Colonic mucosa (tissue), 4 donors: Measurements from ENCODE around the gene SRGAP1. TPM values are rescaled to one million over a fixed set of nuclear protein-coding genes. Genes with fewer than 3 reads are reported as not detected.

ENCODE experiments used
- DNase-seq: peaks from one replicate; pipeline ENCODE4 v3.0.0-alpha.2; 2020
- H3K27ac ChIP-seq: fragments of 200-600 bp; one replicate; pipeline ENCODE4 v1.8.0; 2021
- H3K27me3 ChIP-seq: fragments of 200-600 bp; one replicate; pipeline ENCODE4 v1.8.0; 2021
- H3K36me3 ChIP-seq: fragments of 200-600 bp; one replicate; pipeline ENCODE4 v1.8.0; 2021
- H3K4me1 ChIP-seq: fragments of 200-600 bp; one replicate; pipeline ENCODE4 v1.8.0; 2021; ENCODE audit warnings: mild to moderate bottlenecking
- H3K4me3 ChIP-seq: fragments of 200-600 bp; one replicate; pipeline ENCODE4 v1.8.0; 2021
- H3K9ac ChIP-seq, 2 donors: one replicate each; pipeline ENCODE4 v1.7.0; 2013; ENCODE audit warnings: control low read depth in 2 of 2, low read depth in 2 of 2, low read length in 2 of 2
- H3K9me3 ChIP-seq: fragments of 200-600 bp; one replicate; pipeline ENCODE4 v1.8.0; 2021
- intact Hi-C: fragments of 100-400 bp; cut with DNase I; formaldehyde crosslinking; loops from one replicate; pipeline ENCODE4 v1.14.1; 2022
- total RNA-seq, 2 donors: library from RNA; stranded (reverse); fragmentation: NEBNext Ultra II Directional in 1 of 2; extraction: Animal tissue kit (Norgen Biotek cat#: 25700) in 1 of 2; gene quantifications; one replicate each; pipeline ENCODE4 v1.2.1, GENCODE V29; 2021
- TF ChIP-seq, protein P1 (sequence below): fragments of 200-600 bp; IDR thresholded peaks from one replicate; pipeline ENCODE4 v1.8.0; 2022; ENCODE audit warnings: antibody characterized with exemption, mild to moderate bottlenecking
- donor health status: healthy.
- donor health status: DM: no; HTN: no; CAD: no.
- donor health status: DM: no; HTN: no; CAD: no.

Gene SRGAP1
- total RNA-seq, 2 donors from 2014 or later = 8.7 to 9.8 TPM

DNA sequence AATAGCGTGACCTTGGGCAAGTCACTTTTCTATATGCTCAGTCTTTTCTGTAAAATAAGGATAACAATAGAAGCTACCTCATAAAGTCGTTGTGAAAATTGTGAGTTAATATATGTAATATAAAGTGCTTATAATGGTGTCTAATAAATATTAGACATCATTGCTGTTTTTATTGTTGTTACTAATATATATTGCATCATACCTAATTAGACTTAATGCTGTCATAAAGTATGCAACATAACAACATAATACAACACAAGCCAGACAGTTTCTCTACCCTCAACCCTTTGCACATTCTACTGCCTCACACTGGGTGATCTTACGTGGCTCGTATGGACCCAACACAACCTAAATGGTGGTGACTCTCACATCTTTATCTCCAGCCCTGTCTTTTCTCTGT is 240.7 kb downstream of the SRGAP1 start:
- intact Hi-C loops = loop anchor here (10.0 kb wide), 1 partner anchor 240 kb away; the partner anchor contains the start of gene SRGAP1
- Histone ChIP-seq H3K4me3 (no peak overlapping the region), H3K27me3 (no peaks in the 10 kb centered on the region), H3K9me3 (no peaks in the 10 kb centered on the region), H3K4me1 (peaks cover 6% of the 10 kb centered on the region), H3K9ac (no peak overlapping the region), H3K27ac (no peak overlapping the region), H3K36me3 (no peaks in the 10 kb centered on the region)
- DNase-seq = no peak
- TF ChIP-seq, protein P1, sequence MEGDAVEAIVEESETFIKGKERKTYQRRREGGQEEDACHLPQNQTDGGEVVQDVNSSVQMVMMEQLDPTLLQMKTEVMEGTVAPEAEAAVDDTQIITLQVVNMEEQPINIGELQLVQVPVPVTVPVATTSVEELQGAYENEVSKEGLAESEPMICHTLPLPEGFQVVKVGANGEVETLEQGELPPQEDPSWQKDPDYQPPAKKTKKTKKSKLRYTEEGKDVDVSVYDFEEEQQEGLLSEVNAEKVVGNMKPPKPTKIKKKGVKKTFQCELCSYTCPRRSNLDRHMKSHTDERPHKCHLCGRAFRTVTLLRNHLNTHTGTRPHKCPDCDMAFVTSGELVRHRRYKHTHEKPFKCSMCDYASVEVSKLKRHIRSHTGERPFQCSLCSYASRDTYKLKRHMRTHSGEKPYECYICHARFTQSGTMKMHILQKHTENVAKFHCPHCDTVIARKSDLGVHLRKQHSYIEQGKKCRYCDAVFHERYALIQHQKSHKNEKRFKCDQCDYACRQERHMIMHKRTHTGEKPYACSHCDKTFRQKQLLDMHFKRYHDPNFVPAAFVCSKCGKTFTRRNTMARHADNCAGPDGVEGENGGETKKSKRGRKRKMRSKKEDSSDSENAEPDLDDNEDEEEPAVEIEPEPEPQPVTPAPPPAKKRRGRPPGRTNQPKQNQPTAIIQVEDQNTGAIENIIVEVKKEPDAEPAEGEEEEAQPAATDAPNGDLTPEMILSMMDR = no peak

DNA sequence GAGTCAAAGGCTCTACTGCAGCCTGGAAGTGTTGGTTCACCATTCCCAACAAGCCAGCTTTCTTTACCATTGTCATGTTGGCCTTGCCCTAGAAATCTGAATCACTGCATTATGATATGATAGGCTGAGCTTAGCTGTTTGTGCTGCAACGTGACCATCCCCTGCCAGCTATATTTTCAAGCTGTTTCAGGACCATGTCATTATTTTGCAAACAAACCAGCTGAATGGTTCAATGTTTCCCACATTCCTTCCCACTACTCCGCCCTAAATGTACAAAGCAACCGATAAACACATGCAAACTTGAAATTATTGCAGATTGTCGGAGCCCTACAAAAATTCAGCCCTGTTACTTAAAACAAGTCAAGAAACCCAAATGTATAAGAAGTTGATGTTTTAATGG is 241.5 kb downstream of the SRGAP1 start:
- no peak overlapping the region for H3K9ac ChIP-seq
- no peaks in the 10 kb centered on the region for H3K36me3 ChIP-seq
- H3K4me3 ChIP-seq = no peak overlapping the region
- intact Hi-C loops = loop anchor here (10.0 kb wide), 1 partner anchor 241 kb away; the partner anchor contains the start of gene SRGAP1
- no peak overlapping the region for H3K27ac ChIP-seq
- peaks cover 5% of the 10 kb centered on the region for H3K4me1 ChIP-seq
- no peak for DNase-seq
- TF ChIP-seq, protein P1 = no peak
- no peaks in the 10 kb centered on the region for H3K9me3 ChIP-seq
- no peaks in the 10 kb centered on the region for H3K27me3 ChIP-seq

DNA sequence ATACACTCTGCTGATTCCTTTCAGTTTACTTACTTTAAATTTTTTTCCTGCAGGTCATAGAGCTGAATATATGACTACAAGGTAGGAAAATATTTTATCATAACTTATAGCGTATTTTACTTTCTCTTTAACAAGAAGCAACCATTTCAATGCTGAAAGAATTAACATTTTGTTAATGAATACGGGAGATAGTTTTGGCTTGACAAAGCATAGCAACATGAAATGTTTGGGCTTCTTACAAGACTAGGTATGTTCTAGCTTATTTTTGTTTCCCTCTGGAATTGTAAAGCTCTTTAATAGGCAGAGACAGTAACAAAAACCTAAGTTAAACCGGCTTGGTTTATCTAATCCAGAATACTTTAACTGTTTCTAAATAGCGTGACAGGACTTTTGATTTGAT is 242.4 kb downstream of the SRGAP1 start:
- intact Hi-C loops = loop anchor here (10.0 kb wide), 1 partner anchor 242 kb away; the partner anchor contains the start of gene SRGAP1
- no peak for DNase-seq
- Histone ChIP-seq H3K36me3 (no peaks in the 10 kb centered on the region), H3K4me1 (no peaks in the 10 kb centered on the region), H3K27ac (no peak overlapping the region), H3K27me3 (no peaks in the 10 kb centered on the region), H3K9me3 (no peaks in the 10 kb centered on the region), H3K4me3 (no peak overlapping the region), H3K9ac (no peak overlapping the region)
- TF ChIP-seq, protein P1 = no peak

DNA sequence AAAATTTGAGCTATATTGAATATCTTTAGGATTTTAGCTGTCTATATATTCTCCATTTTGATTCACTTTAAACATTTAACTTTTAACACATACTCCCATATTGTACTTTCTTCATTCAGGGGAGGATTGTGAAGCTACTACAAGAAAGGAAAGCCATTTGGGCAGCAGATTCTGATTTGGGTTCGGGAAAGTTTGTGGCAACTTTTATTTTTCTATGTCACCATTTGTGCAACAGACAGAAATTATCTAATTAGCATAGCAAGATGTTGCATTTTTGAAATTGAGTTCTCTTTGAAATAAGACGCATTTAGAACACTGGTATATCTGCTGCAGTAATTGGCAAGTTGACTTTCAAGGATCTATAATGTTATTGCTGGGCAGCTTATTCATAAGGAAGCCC is 243.3 kb downstream of the SRGAP1 start:
- H3K36me3 ChIP-seq = no peaks in the 10 kb centered on the region
- no peak for DNase-seq
- no peak overlapping the region for H3K27ac ChIP-seq
- no peaks in the 10 kb centered on the region for H3K27me3 ChIP-seq
- no peaks in the 10 kb centered on the region for H3K9me3 ChIP-seq
- no peaks in the 10 kb centered on the region for H3K4me1 ChIP-seq
- H3K4me3 ChIP-seq = no peak overlapping the region
- H3K9ac ChIP-seq = no peak overlapping the region
- TF ChIP-seq, protein P1 = no peak
- intact Hi-C loops = loop anchor here (10.0 kb wide), 1 partner anchor 243 kb away; the partner anchor contains the start of gene SRGAP1

DNA sequence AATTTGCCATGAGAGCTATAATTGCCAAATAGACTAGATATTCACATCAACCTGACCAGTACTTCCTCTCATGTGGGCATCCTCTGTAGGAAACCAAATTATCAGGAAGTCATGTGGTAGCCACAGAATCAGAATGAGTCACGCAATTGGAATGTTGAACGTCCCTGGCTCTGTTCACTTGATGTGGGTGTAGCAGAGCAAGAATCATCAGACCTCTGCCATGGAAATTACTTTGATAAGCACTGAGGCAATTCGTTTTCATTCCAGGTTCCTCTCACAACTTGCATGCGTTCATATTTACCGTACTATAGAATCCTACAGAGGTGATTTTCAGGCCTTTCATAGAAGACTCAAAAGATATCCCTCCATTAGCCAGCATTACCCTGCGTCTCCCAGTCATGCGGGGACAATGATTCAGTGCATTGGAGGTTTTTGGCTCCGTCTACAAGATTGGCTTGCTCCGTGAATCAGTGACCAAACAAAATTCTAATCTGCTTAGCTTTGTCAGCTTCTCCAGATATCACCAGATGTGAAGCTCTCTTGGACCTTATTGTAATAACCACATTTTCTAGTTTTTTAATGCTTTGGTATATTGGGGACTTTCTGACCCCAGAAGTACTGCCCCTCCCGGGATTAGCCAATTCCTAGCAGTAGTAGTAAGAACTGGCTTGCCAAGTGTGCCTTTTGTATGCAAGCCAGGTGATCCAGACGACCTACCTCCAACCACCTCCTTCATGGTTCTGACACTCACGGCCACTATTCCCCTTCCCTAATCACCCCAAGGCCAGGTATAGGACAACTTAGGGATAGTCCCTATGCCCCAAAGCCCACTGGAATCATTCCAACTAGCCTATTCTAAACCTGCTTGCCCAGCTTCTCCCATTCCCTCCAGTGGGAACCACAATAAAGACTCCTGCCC is 244.2 kb downstream of the SRGAP1 start:
- Histone ChIP-seq H3K9me3 (no peaks in the 10 kb centered on the region), H3K36me3 (no peaks in the 10 kb centered on the region), H3K27me3 (no peaks in the 10 kb centered on the region), H3K4me3 (no peak overlapping the region), H3K27ac (peak overlapping the region; percentile 34), H3K4me1 (no peaks in the 10 kb centered on the region), H3K9ac (peak overlapping the region in 1 of 2 donors; percentile 14)
- peak; percentile 81 for DNase-seq
- TF ChIP-seq, protein P1 = no peak
- intact Hi-C loops = loop anchor here (10.0 kb wide), 1 partner anchor 244 kb away; the partner anchor contains the start of gene SRGAP1
